H9 (cell line): ENCODE data around the gene KCNIP4. TPM values are rescaled to one million over a fixed set of nuclear protein-coding genes. Genes with fewer than 3 reads are reported as not detected.

Source experiments
- DNase-seq: peaks from one replicate; pipeline ENCODE4 v3.0.0-alpha.2; 2017
- H2AFZ ChIP-seq: one replicate; pipeline ENCODE4 v1.6.1; 2013; ENCODE audit warnings: mild to moderate bottlenecking, low read length, control low read depth, moderate library complexity
- H2AK5ac ChIP-seq: 2 replicates; pipeline ENCODE4 v1.6.1; 2013; ENCODE audit warnings: low read length, control low read depth, mixed read lengths; ENCODE audit not compliant: insufficient read length
- H2BK120ac ChIP-seq: one replicate; pipeline ENCODE4 v1.6.1; 2013; ENCODE audit warnings: low read depth, mild to moderate bottlenecking, low read length, control low read depth, inconsistent platforms; ENCODE audit not compliant: poor library complexity, severe bottlenecking
- H2BK12ac ChIP-seq: 2 replicates; pipeline ENCODE4 v1.6.1; 2013; ENCODE audit warnings: low read length, control low read depth, mixed read lengths, low read depth; ENCODE audit not compliant: insufficient read length
- H2BK15ac ChIP-seq: 2 replicates; pipeline ENCODE4 v1.6.1; 2013; ENCODE audit warnings: low read depth, low read length, control low read depth
- H2BK20ac ChIP-seq: one replicate; pipeline ENCODE4 v1.6.1; 2013; ENCODE audit warnings: low read depth, mild to moderate bottlenecking, low read length, control low read depth, inconsistent platforms; ENCODE audit not compliant: poor library complexity, severe bottlenecking
- H2BK5ac ChIP-seq: 2 replicates; pipeline ENCODE4 v1.6.1; 2013; ENCODE audit warnings: low read length, control low read depth, mixed read lengths; ENCODE audit not compliant: insufficient read length
- H3K14ac ChIP-seq: 2 replicates; pipeline ENCODE4 v1.6.1; 2013; ENCODE audit warnings: low read length, control low read depth; ENCODE audit not compliant: insufficient read depth
- H3K18ac ChIP-seq: 2 replicates; pipeline ENCODE4 v1.6.1; 2013; ENCODE audit warnings: low read depth, mild to moderate bottlenecking, mixed read lengths, low read length, control low read depth; ENCODE audit not compliant: insufficient read length
- H3K23ac ChIP-seq: 2 replicates; pipeline ENCODE4 v1.6.1; 2013; ENCODE audit warnings: low read length, control low read depth, mixed read lengths, low read depth; ENCODE audit not compliant: insufficient read length
- H3K23me2 ChIP-seq: 2 replicates; pipeline ENCODE4 v1.6.1; 2013; ENCODE audit warnings: low read depth, mild to moderate bottlenecking, mixed read lengths, low read length, control low read depth; ENCODE audit not compliant: insufficient read length, poor library complexity, severe bottlenecking
- H3K27ac ChIP-seq: 2 replicates; pipeline ENCODE4 v1.5.1; 2013; ENCODE audit warnings: low read length, control low read depth, mixed read lengths, low read depth; ENCODE audit not compliant: insufficient read length
- H3K27me3 ChIP-seq: 2 replicates; pipeline ENCODE4 v1.6.1; 2013; ENCODE audit warnings: low read length, control low read depth, inconsistent platforms; ENCODE audit not compliant: insufficient read depth
- H3K4ac ChIP-seq: 2 replicates; pipeline ENCODE4 v1.6.1; 2013; ENCODE audit warnings: low read depth, mild to moderate bottlenecking, control low read depth, inconsistent platforms, low read length, moderate library complexity
- H3K4me1 ChIP-seq: 2 replicates; pipeline ENCODE4 v1.6.1; 2013; ENCODE audit warnings: low read length, control low read depth, inconsistent platforms; ENCODE audit not compliant: insufficient read depth
- H3K4me2 ChIP-seq: 2 replicates; pipeline ENCODE4 v1.6.1; 2013; ENCODE audit warnings: low read length, control low read depth, mixed read lengths; ENCODE audit not compliant: insufficient read length, insufficient read depth
- H3K56ac ChIP-seq: 2 replicates; pipeline ENCODE4 v1.6.1; 2013; ENCODE audit warnings: low read depth, mild to moderate bottlenecking, mixed read lengths, low read length, control low read depth; ENCODE audit not compliant: insufficient read length
- H3K79me1 ChIP-seq: 2 replicates; pipeline ENCODE4 v1.6.1; 2013; ENCODE audit warnings: low read depth, mild to moderate bottlenecking, moderate library complexity, low read length, control low read depth, inconsistent platforms; ENCODE audit not compliant: insufficient read depth, poor library complexity, severe bottlenecking
- H3K79me2 ChIP-seq: 2 replicates; pipeline ENCODE4 v1.6.1; 2013; ENCODE audit warnings: low read length, control low read depth, inconsistent platforms; ENCODE audit not compliant: insufficient read depth
- H3K9ac ChIP-seq: 2 replicates; pipeline ENCODE4 v1.6.1; 2013; ENCODE audit warnings: low read length, control low read depth, mixed read lengths; ENCODE audit not compliant: insufficient read length; ENCODE audit errors: extremely low read depth
- H3K9me3 ChIP-seq: one replicate; pipeline ENCODE4 v1.6.1; 2013; ENCODE audit warnings: low read depth, low read length, inconsistent platforms; ENCODE audit not compliant: control insufficient read depth
- H3T11ph ChIP-seq: one replicate; pipeline ENCODE4 v1.6.1; 2013; ENCODE audit warnings: mild to moderate bottlenecking, low read length, control low read depth, inconsistent platforms
- H4K20me1 ChIP-seq: one replicate; pipeline ENCODE4 v1.6.1; 2013; ENCODE audit not compliant: control insufficient read depth, insufficient read length, insufficient read depth
- H4K5ac ChIP-seq: 2 replicates; pipeline ENCODE4 v1.6.1; 2013; ENCODE audit warnings: low read depth, mild to moderate bottlenecking, mixed read lengths, low read length, control low read depth; ENCODE audit not compliant: insufficient read length
- H4K8ac ChIP-seq: replicated peaks from 2 replicates; pipeline ENCODE4 v1.6.1; 2013; ENCODE audit warnings: low read length, control low read depth, mixed read lengths, low read depth; ENCODE audit not compliant: insufficient read length
- H4K91ac ChIP-seq: 2 replicates; pipeline ENCODE4 v1.6.1; 2013; ENCODE audit warnings: low read depth, mild to moderate bottlenecking, moderate library complexity, mixed read lengths, low read length, control low read depth; ENCODE audit not compliant: insufficient read length
- H3K27ac Mint-ChIP-seq, 3 experiments: 2 replicates in 2 of 3; 3 replicates in 1 of 3; pipeline ENCODE4 v1.8.0; 2020 to 2021; ENCODE audit warnings: mixed read lengths in 3 of 3, mild to moderate bottlenecking in 1 of 3, moderate library complexity in 1 of 3
- H3K27me3 Mint-ChIP-seq: 2 replicates; pipeline ENCODE4 v1.8.0; 2021; ENCODE audit warnings: low read depth, mild to moderate bottlenecking, moderate library complexity, mixed read lengths
- H3K36me3 Mint-ChIP-seq, 3 experiments: 2 replicates in 2 of 3; 3 replicates in 1 of 3; pipeline ENCODE4 v1.8.0; 2020 to 2021; ENCODE audit warnings: low read depth in 3 of 3, mixed read lengths in 3 of 3; ENCODE audit not compliant: insufficient read depth in 1 of 3
- H3K4me1 Mint-ChIP-seq, 2 experiments: 2 replicates each; pipeline ENCODE4 v1.8.0; 2020; ENCODE audit warnings: mixed read lengths in 2 of 2
- H3K4me3 Mint-ChIP-seq, 2 experiments: 2 replicates in 1 of 2; 3 replicates in 1 of 2; pipeline ENCODE4 v1.8.0; 2020 to 2021; ENCODE audit warnings: mild to moderate bottlenecking in 2 of 2, mixed read lengths in 2 of 2, moderate library complexity in 1 of 2
- H3K9me3 Mint-ChIP-seq, 2 experiments: 2 replicates in 1 of 2; 3 replicates in 1 of 2; pipeline ENCODE4 v1.8.0; 2020; ENCODE audit warnings: mild to moderate bottlenecking in 2 of 2, mixed read lengths in 2 of 2, moderate library complexity in 1 of 2
- WGBS: extraction: QIAGEN DNeasy Blood & Tissue Kit; methylation state at CpG from one replicate; pipeline ENCODE4 v1.1.7; 2013; ENCODE audit warnings: missing lambda C conversion rate, low lambda C conversion rate, mixed read lengths; ENCODE audit not compliant: insufficient read length; ENCODE audit errors: extremely low coverage; 5-methylcytosine and 5-hydroxymethylcytosine counted together
- total RNA-seq: library from RNA; stranded (reverse); gene quantifications from 2 replicates; pipeline ENCODE4 v1.2.1, GENCODE V29; 2021
- TF ChIP-seq, protein P1 (sequence below): fragments of 200-600 bp; sonication (generic); conservative IDR thresholded peaks from 3 replicates; pipeline ENCODE4 v1.8.0; 2021; ENCODE audit warnings: antibody characterized with exemption, mild to moderate bottlenecking

Gene KCNIP4
- total RNA-seq, 1 experiment from 2014 or later = not detected

DNA sequence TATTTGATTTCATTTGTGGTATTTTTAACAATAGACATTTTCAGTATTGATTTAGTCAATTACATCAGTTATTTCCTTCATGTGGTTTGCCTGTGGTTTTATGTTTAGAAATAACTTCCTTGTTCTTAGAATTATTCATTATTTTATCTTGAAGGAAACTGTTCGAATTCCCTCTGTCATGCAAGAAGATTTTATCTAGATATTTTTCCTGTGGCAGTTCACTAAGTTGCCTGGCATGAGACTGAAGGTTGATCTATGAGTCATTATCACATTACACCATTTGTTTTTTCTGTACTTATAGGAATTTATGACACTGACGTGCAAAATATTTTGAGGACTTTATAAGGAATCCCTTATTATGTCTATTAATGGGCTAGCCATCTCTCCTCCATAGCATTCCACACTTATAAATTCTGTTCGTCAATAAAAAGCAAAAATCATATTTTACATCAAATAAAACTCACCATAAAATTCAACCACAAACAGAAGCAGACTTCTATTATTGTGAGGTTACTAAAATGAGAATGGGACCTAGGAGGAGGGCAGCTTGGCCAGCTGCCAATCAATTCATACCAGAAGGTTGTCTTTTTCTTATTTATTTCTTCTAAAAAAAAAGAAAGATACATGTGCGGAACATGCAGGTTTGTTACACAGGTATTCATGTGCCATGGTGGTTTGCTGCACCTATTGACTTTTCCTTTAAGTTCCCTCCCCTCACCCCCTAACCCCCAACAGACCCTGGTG lies 179.0 kb downstream of the KCNIP4 start:
- no peak overlapping the region for H3K27ac Mint-ChIP-seq
- no peak overlapping the region for H4K91ac ChIP-seq
- H2AFZ ChIP-seq = no peak overlapping the region
- no peaks in the 10 kb centered on the region for H3K23me2 ChIP-seq
- WGBS = 100% methylated on average over 1 of the region's 4 CpGs
- no peak overlapping the region for H4K5ac ChIP-seq
- peaks cover 15% of the 10 kb centered on the region in 2 experiments for H3K4me1 Mint-ChIP-seq
- H4K20me1 ChIP-seq = no peaks in the 10 kb centered on the region
- H3K36me3 Mint-ChIP-seq = peaks cover 0 to 9% (median 0%) of the 10 kb centered on the region in 3 experiments; a peak in 1 of 7 replicates
- H3K27me3 ChIP-seq = no peaks in the 10 kb centered on the region
- no peak overlapping the region for H2BK15ac ChIP-seq
- H2BK5ac ChIP-seq = no peak overlapping the region
- H3K9ac ChIP-seq = no peak overlapping the region
- H2AK5ac ChIP-seq = no peak overlapping the region
- H3K56ac ChIP-seq = no peak overlapping the region
- H3K18ac ChIP-seq = no peak overlapping the region
- H2BK20ac ChIP-seq = no peak overlapping the region
- no peak overlapping the region for H3K4me3 Mint-ChIP-seq
- no peaks in the 10 kb centered on the region for H3K9me3 ChIP-seq
- H3T11ph ChIP-seq = no peak overlapping the region
- no peak overlapping the region for H3K27ac ChIP-seq
- no peak overlapping the region for H3K23ac ChIP-seq
- H3K4me2 ChIP-seq = no peak overlapping the region
- no peak for DNase-seq
- no peaks in the 10 kb centered on the region for H3K79me1 ChIP-seq
- H3K4me1 ChIP-seq = no peaks in the 10 kb centered on the region
- no peak overlapping the region for H4K8ac ChIP-seq
- H3K79me2 ChIP-seq = no peaks in the 10 kb centered on the region
- peaks cover 11% of the 10 kb centered on the region; the same call in 1 of the 2 replicates for H3K27me3 Mint-ChIP-seq
- H3K14ac ChIP-seq = no peak overlapping the region
- no peak overlapping the region for H2BK120ac ChIP-seq
- H3K9me3 Mint-ChIP-seq = peaks cover 2 to 4% of the 10 kb centered on the region in 2 experiments; a peak in 4 of 5 replicates
- H3K4ac ChIP-seq = no peak overlapping the region
- TF ChIP-seq, protein P1, sequence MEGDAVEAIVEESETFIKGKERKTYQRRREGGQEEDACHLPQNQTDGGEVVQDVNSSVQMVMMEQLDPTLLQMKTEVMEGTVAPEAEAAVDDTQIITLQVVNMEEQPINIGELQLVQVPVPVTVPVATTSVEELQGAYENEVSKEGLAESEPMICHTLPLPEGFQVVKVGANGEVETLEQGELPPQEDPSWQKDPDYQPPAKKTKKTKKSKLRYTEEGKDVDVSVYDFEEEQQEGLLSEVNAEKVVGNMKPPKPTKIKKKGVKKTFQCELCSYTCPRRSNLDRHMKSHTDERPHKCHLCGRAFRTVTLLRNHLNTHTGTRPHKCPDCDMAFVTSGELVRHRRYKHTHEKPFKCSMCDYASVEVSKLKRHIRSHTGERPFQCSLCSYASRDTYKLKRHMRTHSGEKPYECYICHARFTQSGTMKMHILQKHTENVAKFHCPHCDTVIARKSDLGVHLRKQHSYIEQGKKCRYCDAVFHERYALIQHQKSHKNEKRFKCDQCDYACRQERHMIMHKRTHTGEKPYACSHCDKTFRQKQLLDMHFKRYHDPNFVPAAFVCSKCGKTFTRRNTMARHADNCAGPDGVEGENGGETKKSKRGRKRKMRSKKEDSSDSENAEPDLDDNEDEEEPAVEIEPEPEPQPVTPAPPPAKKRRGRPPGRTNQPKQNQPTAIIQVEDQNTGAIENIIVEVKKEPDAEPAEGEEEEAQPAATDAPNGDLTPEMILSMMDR = no peak
- no peak overlapping the region for H2BK12ac ChIP-seq
